HG02938 (cell line): Measurements from ENCODE around the gene OBSCN.
"Not testable (repeated sequence)": the region's sequence is repeated elsewhere in the genome, so short reads cannot be mapped to it uniquely, and the experiment has no call there.

Experiments used
- ATAC-seq: cut with Tn5 transposase; IDR thresholded peaks from one replicate; pipeline ENCODE4 v1.9.1; 2021; ENCODE audit warnings: mild to moderate bottlenecking, moderate library complexity; ENCODE audit not compliant: unreplicated experiment

OBSCN gene

DNA sequence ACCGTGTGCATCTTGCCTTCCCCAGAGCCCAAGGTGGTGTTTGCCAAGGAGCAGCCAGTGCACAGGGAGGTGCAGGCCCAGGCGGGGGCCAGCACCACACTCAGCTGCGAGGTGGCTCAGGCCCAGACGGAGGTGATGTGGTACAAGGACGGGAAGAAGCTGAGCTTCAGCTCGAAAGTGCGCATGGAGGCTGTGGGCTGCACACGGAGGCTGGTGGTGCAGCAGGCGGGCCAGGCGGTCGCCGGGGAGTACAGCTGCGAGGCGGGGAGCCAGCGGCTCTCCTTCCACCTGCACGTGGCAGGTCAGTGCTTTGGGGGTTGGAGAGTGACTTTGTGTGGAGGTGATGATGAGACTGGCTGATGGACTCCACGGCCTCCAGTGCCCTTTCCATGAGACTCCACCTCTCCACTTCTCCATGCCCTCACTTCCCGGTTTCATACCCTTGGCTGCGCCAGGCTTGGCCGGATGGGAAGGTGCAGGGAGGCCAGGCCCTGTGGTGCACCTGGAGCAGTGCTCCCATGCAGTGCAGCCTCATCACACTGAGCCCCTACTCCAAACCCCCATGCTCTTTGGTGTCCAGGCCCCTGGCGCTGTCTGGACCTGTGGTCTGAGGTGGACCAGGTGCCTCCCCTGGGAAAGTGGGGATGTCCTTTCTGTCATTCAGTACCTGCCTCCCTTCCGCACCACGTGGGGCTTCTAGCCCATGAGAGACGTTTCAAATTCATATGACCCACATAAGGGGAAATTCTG, 49.0 kb downstream of the OBSCN start:
- no peak for ATAC-seq

DNA sequence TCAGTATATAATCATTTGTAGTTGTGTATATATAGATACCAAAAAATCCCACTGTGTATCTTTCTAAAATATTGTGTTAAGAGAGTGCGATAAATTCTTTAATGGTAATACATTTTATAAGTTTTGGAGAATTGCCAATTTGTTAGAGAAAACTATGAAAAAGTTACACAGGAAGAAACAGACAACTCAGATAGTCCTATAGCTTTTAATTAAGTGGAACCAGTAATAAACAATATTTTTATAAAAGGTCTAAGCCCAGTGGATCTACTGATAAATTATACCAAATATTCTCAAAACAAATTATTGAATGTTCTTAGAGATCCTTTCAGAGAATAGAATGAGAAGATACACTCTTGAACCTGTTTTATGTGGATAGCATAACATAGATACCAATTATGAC, 50.6 kb downstream of the OBSCN start:
- ATAC-seq: no peak

DNA sequence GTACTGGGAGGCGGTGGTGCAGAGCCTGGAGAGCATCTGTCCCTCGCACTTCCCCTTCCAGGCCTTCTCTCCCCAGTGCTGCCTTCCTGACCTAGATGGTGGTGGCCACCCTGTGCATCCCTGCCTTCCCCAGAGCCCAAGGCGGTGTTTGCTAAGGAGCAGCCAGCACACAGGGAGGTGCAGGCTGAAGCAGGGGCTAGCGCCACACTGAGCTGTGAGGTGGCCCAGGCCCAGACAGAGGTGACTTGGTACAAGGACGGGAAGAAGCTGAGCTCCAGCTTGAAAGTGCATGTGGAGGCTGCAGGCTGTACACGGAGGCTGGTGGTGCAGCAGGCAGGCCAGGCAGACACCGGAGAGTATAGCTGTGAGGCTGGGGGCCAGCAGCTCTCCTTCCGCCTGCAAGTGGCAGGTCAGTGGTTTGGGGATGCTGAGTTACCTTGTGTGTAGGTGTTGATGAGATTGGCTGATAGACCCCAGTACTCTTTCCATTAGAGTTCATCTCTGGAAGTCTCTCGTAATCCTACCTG, 51.6 kb downstream of the OBSCN start:
- no peak for ATAC-seq

DNA sequence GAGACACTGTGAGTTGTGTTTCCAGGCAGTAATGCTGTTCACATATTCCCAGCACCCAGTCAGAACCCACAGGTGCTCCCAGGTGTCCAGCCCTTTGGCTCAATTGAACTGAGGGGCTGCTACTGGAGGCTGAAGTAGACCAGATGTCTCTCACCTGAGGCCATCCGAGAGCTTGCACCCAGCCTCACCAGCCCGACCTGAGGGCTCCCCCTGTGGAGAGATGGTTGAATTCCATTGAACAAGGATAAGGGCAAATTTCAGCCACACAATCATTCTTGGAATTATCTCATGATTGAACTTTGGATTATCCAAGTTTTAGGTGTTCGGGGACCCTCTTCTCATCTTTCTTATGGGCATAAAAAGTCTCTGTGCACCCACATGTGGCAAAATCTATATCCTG, 52.1 kb downstream of the OBSCN start:
- no peak for ATAC-seq

DNA sequence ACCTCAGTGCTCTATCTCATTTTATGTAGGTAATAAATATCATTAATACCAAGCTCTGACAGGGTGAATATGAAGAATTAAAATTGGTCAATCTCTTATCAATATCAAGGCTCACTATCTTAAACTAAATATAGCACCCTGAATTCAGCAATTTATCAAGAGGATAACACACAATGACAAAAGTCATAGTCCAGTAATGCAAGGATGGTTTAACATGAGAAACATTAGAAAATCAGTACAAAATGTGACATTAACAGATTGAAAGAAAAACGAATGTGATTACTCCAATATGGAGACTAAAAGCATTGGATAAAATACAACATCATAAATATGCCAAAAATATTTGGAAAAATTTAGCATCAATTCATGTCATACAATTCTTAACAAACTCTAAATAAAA, 53.9 kb downstream of the OBSCN start:
- ATAC-seq: no peak

DNA sequence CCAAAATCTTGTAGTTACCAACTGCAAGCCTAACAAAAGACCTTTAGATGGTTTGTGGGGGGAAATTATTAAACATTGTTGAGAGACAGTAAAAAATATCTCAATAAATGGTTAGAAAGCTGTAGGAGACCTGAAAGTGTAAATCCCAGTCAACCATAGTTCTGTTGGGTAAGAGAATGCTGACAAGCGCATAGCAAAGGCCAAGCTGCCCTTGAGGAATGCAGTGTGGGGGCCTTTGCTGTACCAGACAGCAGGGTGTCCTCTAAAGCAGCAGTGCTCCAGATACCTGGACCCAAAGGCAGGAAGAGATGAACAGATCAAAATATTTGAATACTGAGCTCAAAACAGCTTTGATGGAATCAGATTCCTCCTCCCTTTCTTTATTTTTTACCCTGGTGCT, 54.6 kb downstream of the OBSCN start:
- no peak for ATAC-seq

DNA sequence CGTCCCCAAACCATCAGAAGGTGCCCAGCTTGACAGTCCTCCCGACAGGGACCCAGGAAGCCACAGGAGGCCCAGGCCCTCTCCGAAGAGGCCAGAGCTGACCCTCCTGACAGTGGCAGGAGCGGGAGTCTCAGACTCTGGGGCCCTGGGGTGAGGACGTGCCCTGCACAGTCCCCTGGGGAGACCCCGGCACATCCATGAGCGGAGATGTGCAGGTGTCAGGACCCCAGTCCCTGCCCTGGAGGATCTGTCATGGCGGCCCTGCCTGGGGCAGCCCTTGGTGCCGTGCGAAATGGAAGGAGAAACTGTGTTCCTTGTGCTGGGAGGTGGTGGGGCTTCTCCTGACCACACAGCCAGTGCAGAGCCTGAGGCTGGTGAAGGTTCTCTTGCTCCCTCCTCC, 55.8 kb downstream of the OBSCN start:
- ATAC-seq: no peak

DNA sequence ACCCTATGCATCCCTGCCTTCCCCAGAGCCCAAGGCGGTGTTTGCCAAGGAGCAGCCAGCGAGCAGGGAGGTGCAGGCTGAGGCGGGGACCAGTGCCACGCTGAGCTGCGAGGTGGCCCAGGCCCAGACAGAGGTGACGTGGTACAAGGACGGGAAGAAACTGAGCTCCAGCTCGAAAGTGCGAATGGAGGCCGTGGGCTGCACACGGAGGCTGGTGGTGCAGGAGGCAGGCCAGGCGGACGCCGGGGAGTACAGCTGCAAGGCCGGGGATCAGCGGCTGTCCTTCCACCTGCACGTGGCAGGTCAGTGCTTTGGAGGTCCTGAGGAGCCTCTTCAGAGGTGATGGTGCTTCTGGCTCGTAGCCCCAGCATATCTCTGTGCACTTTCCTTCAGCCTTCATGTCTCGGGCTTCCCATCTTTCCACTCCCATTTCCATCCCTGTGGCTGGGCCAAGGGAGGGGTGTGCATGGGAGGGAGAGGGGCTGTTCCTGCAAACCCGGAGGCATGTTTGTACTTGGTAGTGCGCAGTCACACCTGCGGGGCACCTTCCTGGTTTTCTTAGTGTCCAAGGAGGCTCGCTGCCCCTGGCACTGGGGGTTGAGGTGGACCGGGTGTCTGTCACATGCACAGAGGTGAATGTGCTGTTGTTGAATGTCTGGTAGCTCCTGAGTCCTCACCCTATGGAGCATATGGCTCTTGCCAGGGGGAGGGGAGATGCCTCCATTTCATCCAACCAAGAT, 56.4 kb downstream of the OBSCN start:
- ATAC-seq: no peak

DNA sequence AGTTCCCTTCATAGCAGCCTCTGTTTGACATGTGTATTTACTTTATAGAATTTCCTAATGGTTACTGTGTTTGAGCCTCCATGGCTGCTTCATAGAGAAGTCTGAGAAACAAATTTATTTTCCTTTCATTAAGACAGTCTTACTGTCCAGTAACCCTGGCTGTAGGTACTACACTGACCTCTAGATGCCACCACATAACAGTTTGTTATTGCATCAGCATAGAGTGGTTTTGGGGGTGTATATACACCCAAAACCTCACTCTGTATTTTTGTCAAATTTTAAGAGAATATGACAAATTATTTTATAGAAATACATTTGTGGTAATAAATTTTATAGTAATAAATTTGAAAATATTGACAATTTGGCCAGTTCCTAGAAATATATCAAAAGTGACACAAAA, 57.3 kb downstream of the OBSCN start:
- no peak for ATAC-seq

DNA sequence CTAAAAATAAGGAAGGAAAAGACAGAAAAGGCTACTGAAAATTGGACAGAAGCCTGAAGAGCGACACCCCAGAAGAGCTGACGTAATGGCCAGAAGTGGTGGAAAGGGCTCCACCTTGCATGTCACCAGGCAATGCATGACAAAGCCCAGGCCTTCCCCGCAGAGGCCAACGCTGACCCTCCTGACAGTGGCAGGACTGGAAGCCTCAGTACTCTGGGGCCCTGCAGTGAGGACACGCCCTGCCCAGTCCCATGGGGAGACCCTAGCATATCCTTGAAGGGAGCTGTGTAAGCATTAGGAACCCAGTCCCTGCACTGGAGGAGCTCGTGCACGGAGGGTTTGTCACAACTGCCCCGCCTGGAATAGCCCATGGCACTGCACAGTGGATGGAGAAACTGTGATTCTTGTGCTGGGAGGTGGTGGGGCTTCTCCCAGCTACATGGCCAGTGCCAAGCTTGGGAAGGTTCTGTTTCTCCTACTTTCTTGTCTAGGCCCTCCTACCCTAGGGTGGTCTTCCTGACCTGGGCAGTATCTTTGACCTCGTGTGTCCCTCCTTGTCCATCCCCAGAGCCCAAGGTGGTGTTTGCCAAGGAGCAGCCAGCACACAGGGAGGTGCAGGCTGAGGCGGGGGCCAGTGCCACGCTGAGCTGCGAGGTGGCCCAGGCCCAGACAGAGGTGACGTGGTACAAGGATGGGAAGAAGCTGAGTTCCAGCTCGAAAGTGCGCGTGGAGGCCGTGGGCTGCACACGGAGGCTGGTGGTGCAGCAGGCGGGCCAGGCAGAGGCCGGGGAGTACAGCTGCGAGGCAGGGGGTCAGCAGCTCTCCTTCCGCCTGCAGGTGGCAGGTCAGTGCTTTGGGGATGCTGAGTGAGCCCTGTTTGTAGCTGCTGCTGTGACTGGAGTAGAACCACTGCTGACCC, 60.4 kb downstream of the OBSCN start:
- no peak for ATAC-seq

DNA sequence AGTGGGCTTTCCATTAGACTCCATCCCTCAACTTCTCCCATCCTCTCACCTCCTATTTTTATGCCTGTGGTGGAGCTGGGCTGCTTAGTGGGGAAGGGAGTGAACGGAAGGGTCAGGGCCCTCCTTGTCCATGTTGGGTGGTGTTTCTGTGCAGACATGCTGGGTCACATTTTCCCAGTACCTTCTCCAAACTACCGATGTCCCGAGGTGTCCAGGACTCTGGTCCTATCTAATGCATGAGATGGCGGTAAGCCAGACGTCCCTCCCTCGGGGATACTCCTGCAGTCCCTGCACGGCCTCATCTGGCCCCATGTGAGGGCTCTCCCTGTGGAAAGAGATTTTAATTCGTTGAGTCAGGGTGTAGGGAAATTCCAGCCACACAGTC, 61.0 kb downstream of the OBSCN start:
- ATAC-seq: no peak

DNA sequence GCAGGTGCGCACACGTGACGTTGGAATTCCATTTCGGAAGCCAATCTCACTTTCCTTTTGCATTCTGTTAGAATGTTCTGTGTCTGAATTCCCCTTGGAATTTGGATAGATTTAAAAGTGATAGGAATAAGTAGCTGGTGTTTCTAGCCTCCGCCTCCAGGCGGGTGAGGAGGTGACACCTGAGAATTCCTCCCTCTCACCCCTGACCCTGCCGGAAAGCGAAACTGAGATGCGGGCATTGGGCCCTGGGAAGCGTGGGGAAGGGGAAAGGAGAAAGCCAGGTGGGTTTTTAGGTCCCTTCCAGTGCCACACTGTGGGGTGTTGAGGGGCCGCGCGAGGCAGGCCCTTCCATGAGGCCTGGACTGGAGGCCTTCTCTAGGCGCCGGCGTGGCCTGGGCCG, 61.6 kb downstream of the OBSCN start:
- ATAC-seq: not testable (repeated sequence)

DNA sequence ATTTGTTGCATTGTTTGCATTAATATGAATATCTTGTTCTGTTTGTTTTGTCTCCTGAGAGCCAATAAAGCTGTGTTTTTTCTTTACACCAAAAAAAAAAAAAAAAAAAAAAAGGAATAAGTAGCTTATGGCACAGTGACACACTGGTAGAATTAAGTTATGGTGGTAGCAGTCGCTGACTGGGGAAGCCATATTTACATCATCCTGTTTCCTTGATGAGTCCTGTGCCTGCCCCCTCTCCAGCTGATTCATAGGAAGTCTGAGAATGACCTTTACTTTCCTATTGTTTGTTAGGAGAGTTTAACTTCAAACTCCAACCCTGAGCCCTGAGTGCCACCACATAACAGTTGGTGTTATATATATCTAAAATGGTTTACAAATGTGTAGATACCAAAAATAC, 62.2 kb downstream of the OBSCN start:
- no peak for ATAC-seq

DNA sequence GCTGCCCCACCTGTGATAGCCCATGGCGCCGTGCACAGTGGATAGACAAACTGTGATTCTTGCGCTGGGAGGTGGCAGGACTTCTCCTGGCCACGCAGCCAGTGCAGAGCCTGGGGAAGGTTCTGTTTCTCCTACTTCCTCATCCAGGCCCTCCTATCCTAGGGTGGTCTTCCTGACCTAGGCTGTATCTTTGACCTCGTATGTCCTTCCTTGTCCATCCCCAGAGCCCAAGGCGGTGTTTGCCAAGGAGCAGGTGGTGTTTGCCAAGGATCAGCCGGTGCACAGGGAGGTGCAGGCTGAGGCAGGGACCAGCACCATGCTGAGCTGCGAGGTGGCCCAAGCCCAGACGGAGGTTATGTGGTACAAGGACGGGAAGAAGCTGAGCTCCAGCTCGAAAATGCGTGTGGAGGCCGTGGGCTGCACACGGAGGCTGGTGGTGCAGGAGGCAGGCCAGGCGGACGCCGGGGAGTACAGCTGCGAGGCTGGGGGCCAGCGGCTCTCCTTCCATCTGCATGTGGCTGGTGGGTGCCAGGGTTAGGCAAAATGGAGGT, 63.9 kb downstream of the OBSCN start:
- ATAC-seq: no peak

DNA sequence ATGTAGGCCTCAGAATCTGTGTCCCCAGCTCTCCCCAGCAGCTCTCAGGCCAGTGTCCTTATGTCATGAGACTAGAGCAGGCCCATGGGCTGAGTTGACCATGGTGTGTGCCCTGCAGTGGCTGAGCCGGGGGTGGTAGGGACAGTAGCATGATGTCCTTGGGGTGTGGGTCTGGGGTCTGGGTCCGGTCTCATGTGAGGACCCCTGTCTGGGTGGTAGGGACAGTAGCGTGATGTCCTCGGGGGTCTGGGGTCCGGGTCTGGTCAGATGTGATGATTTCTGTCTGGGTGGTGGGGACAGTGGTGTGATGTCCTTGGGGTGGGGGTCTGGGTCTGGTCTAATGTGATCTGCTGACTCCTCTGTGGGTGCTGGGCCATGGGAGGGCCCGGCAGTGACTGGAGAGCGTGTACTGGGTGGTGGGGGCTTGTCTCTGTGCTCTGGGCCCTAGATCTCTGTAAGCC, 64.5 kb downstream of the OBSCN start:
- no peak for ATAC-seq

DNA sequence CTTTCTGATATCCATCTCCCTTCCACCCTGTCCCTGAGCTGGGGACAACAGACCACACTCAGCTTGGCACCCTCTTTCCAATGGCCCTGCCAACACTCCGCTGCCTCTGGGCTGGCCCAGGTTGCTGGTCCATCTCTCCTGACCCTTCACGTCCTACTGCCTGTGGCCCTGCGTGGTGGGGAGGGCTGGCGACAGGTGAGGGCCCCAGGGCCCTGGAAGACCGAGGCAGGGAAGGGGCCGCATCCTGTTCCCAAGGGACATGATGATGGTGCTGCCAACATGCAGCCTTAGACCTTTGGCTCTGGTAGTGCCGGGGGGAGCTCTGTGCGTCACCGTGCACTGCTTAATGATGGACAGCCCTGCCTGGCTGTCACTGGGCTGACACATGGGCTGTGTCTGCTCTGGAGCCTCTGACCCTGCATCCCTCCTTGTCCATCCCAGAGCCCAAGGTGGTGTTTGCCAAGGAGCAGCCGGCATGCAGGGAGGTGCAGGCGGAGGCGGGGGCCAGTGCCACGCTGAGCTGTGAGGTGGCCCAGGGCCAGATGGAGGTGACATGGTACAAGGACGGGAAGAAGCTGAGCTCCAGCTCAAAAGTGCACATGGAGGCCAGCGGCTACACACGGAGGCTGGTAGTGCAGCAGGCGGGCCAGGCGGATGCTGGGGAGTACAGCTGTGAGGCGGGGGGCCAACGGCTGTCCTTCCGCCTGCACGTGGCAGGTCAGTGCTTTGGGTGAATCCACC, 65.2 kb downstream of the OBSCN start:
- no peak for ATAC-seq

DNA sequence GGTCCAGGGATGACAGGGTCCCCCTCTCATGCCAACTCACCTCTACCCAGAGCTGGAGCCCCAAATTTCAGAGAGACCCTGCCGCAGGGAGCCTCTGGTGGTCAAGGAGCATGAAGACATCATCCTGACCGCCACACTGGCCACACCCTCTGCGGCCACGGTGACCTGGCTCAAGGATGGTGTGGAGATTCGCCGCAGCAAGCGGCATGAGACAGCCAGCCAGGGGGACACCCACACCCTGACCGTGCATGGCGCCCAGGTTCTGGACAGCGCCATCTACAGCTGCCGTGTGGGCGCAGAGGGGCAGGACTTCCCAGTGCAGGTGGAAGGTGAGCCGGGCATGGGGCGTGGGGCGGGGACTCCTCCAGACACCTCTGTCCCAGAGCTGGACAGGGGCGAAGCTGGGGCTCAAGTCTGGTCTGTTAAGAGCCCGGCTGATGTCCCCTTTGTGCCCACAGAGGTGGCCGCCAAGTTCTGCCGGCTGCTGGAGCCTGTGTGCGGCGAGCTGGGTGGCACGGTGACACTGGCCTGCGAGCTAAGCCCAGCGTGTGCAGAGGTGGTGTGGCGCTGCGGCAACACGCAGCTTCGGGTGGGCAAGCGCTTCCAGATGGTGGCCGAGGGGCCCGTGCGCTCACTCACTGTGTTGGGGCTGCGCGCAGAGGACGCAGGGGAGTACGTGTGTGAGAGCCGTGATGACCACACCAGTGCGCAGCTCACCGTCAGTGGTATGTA, 66.0 kb downstream of the OBSCN start:
- no peak for ATAC-seq

DNA sequence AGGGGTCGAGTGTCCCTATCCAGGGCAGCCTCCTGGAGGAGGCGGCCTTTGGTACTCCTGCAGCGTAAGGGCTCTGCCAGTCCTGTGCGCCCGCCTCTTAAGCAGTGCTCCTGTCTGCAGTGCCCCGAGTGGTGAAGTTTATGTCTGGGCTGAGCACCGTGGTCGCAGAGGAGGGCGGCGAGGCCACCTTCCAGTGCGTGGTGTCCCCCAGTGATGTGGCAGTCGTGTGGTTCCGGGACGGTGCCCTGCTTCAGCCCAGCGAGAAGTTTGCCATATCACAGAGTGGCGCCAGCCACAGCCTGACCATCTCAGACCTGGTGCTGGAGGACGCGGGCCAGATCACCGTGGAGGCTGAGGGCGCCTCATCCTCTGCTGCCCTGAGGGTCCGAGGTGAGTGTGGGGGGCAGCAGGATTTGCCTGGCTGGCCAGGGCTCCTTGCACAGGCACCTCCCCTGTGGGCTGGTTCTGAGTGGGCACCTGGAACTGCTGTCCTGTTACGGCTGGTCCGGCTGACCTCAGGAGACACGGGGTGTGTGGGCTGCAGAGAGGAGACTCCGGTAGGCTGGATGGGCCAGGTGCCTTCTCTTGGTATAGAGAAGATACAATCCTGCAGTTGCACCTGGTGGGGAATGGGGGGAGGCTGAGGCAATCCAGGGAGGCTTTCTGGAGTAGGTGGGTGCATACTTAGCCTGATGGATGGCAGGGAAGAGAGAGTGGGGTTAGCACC, 66.8 kb downstream of the OBSCN start:
- no peak for ATAC-seq

DNA sequence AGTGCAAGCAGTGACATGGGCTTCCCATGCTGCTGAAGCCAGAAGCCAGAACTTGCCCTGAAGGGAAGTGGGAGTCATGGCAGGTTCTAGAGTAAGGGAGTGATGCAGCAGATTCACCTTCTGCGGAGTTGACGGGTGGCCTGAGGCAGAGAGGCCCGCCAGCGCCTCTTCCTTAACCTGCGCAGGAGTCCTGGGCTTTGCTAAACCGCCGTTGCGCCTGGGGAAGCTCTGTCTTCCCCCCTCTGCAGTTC, 67.3 kb downstream of the OBSCN start:
- no peak for ATAC-seq
